MM.1S (cell line): ENCODE measurements around the gene KCNK18.

Experiments used
- EZH2 ChIP-seq: fragments of 300-600 bp; sonication (generic); optimal IDR thresholded peaks from 2 replicates; pipeline ENCODE3; 2017; ENCODE audit warnings: low read depth, mild to moderate bottlenecking, antibody characterized with exemption, low read length, mixed read lengths
- EZH2phosphoT487 ChIP-seq: fragments of 300-600 bp; sonication (generic); IDR thresholded peaks from 2 replicates; pipeline ENCODE4 v1.6.1; 2018; ENCODE audit warnings: antibody characterized with exemption, low read length
- TF ChIP-seq, protein P1 (sequence below): fragments of 300-600 bp; sonication (generic); IDR thresholded peaks from 2 replicates; pipeline ENCODE4 v1.5.1; 2016; ENCODE audit warnings: antibody characterized with exemption, low read length, mixed read lengths

DNA sequence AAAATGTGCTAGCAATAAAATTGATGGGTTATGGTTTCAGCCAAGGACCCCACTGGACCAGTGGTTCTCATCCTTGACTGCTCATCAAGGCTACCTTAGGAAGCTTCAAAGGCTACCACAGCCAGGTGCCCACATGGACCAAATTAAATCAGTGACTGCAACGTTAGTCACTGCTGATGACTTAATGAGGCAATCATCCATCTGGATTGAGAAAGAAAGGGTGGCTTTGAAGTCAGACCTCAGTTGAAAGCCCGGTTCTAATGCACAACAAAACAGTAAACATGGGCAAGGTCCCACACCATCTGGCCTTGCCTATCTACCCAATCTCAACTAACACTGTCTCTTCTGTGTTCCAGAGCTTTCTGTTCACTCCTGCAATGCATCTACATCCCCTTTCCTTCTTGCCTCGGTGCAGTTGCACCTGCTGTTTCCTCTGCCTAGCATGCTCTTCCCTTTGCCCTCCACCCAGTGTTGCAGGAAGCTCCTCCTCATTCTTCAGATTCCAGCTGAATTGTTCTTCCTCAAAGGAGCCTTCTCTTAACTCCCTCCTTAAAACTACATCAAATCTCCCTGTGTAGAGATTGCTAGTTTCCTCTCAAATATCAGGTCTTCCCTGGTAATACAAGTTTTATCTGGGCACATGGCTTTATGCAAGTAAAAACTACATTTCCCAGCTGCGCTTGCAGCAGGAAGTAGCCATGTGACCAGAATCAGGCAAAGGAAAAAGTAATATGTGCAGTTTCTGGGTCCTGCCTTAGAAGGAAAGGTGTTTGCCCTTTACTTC, 10.3 kb upstream of the KCNK18 start:
- TF ChIP-seq, protein P1, sequence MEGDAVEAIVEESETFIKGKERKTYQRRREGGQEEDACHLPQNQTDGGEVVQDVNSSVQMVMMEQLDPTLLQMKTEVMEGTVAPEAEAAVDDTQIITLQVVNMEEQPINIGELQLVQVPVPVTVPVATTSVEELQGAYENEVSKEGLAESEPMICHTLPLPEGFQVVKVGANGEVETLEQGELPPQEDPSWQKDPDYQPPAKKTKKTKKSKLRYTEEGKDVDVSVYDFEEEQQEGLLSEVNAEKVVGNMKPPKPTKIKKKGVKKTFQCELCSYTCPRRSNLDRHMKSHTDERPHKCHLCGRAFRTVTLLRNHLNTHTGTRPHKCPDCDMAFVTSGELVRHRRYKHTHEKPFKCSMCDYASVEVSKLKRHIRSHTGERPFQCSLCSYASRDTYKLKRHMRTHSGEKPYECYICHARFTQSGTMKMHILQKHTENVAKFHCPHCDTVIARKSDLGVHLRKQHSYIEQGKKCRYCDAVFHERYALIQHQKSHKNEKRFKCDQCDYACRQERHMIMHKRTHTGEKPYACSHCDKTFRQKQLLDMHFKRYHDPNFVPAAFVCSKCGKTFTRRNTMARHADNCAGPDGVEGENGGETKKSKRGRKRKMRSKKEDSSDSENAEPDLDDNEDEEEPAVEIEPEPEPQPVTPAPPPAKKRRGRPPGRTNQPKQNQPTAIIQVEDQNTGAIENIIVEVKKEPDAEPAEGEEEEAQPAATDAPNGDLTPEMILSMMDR = no peak
- TF ChIP-seq EZH2phosphoT487 (no peak), EZH2 (no peak)
